Keratinocyte (primary cell): ENCODE results near the gene LPIN3. TPM values are rescaled to one million over a fixed set of nuclear protein-coding genes. Genes with fewer than 3 reads are reported as not detected.

Experiments used
- DNase-seq: peaks from one replicate; pipeline ENCODE4 v3.0.0-alpha.2; 2011; ENCODE audit warnings: low read depth, missing footprints, low spot score
- FAIRE-seq: peaks from 2 replicates; lab custom pipeline; 2011; peaks lifted over from hg19 to GRCh38; lab: Jason Lieb, UNC
- H2AFZ ChIP-seq: 2 replicates; pipeline ENCODE4 v1.6.0; 2012; ENCODE audit warnings: low read length, control low read depth, inconsistent platforms; ENCODE audit not compliant: control insufficient read depth
- H3K27ac ChIP-seq: 2 replicates; pipeline ENCODE4 v1.5.1; 2011; ENCODE audit warnings: low read length; ENCODE audit not compliant: control insufficient read depth, insufficient read depth
- H3K27me3 ChIP-seq: 3 replicates; pipeline ENCODE4 v1.6.0; 2011; ENCODE audit warnings: low read length; ENCODE audit not compliant: control insufficient read depth, insufficient read depth; ENCODE audit errors: extremely low read depth
- H3K36me3 ChIP-seq, 2 experiments: 2 replicates in 1 of 2; 3 replicates in 1 of 2; pipeline ENCODE4 v1.5.1; 2011; ENCODE audit warnings: low read length in 2 of 2, mild to moderate bottlenecking in 1 of 2; ENCODE audit not compliant: control insufficient read depth in 2 of 2, insufficient read depth in 2 of 2; ENCODE audit errors: extremely low read depth in 1 of 2
- H3K4me1 ChIP-seq: 3 replicates; pipeline ENCODE4 v1.5.1; 2011; ENCODE audit warnings: low read length; ENCODE audit not compliant: control insufficient read depth, insufficient read depth; ENCODE audit errors: extremely low read depth
- H3K4me2 ChIP-seq: 3 replicates; pipeline ENCODE4 v1.6.0; 2011; ENCODE audit warnings: low read depth, low read length; ENCODE audit not compliant: control insufficient read depth, insufficient read depth; ENCODE audit errors: extremely low read depth
- H3K4me3 ChIP-seq, 3 experiments: fragments of 200-600 bp in 1 of 3; sonication (generic) in 1 of 3; 2 replicates in 2 of 3; 3 replicates in 1 of 3; pipeline ENCODE4 v1.5.1; 2011 to 2016; ENCODE audit warnings: low read length in 3 of 3, mild to moderate bottlenecking in 3 of 3, control low read depth in 2 of 3, inconsistent platforms in 1 of 3, low read depth in 1 of 3, mixed read lengths in 1 of 3, mixed run types in 1 of 3, moderate library complexity in 1 of 3; ENCODE audit not compliant: control insufficient read depth in 2 of 3, insufficient read depth in 2 of 3; ENCODE audit errors: extremely low read depth in 1 of 3
- H3K79me2 ChIP-seq: 2 replicates; pipeline ENCODE4 v1.6.0; 2012; ENCODE audit warnings: low read length; ENCODE audit not compliant: control insufficient read depth, insufficient read depth
- H3K9ac ChIP-seq: 3 replicates; pipeline ENCODE4 v1.6.0; 2011; ENCODE audit warnings: low read length; ENCODE audit not compliant: control insufficient read depth, insufficient read depth; ENCODE audit errors: extremely low read depth
- H3K9me1 ChIP-seq: 3 replicates; pipeline ENCODE4 v1.6.0; 2011; ENCODE audit warnings: low read length; ENCODE audit not compliant: control insufficient read depth, insufficient read depth; ENCODE audit errors: extremely low read depth
- H3K9me3 ChIP-seq: 2 replicates; pipeline ENCODE4 v1.5.1; 2012; ENCODE audit warnings: low read depth, low read length; ENCODE audit not compliant: control insufficient read depth
- H4K20me1 ChIP-seq: 3 replicates; pipeline ENCODE4 v1.6.0; 2011; ENCODE audit warnings: low read length; ENCODE audit not compliant: control insufficient read depth, insufficient read depth; ENCODE audit errors: extremely low read depth
- EZH2 ChIP-seq: IDR thresholded peaks from one replicate; pipeline ENCODE4 v1.6.1; 2012; ENCODE audit warnings: inconsistent platforms, mild to moderate bottlenecking, low read length, moderate library complexity
- dilution Hi-C: fragments of 300-500 bp; cut with MboI; formaldehyde crosslinking; loops from one replicate; pipeline ENCODE4 v1.7.0; 2020; ENCODE audit warnings: low sequenced_read_pairs; ENCODE audit not compliant: extremely low pct_ligation_motif_present
- polyA plus RNA-seq, 5 experiments: library from polyadenylated mRNA; depleted of rRNA in 3 of 5; stranded (reverse) in 3 of 5; stranded (forward) in 1 of 5; unstranded in 1 of 5; fragments of >200 nt; gene quantifications; 1 replicate in 1 of 5; 2 replicates in 3 of 5; 3 replicates in 1 of 5; pipeline versions ENCODE4 v1.2.1 to v1.2.3, GENCODE V29; 2011 to 2012; ENCODE audit warnings: missing spikeins in 2 of 5, low read depth in 1 of 5, low replicate concordance in 1 of 5
- TF ChIP-seq, protein P1 (sequence below), 3 experiments: IDR thresholded peaks in 1 of 3; conservative IDR thresholded peaks in 1 of 3; optimal IDR thresholded peaks in 1 of 3; 2 replicates in 2 of 3; 3 replicates in 1 of 3; pipeline versions ENCODE3 to v1.5.1; 2011; ENCODE audit warnings: low read length in 3 of 3, mild to moderate bottlenecking in 3 of 3, moderate library complexity in 2 of 3, control low read depth in 1 of 3, inconsistent platforms in 1 of 3; ENCODE audit not compliant: insufficient read depth in 2 of 3; ENCODE audit errors: extremely low read depth in 1 of 3

Gene LPIN3
- polyA plus RNA-seq, 1 donor (not counting 4 experiments of a cell fraction or from before 2014, with no cell fraction given), result 15.6 TPM

DNA sequence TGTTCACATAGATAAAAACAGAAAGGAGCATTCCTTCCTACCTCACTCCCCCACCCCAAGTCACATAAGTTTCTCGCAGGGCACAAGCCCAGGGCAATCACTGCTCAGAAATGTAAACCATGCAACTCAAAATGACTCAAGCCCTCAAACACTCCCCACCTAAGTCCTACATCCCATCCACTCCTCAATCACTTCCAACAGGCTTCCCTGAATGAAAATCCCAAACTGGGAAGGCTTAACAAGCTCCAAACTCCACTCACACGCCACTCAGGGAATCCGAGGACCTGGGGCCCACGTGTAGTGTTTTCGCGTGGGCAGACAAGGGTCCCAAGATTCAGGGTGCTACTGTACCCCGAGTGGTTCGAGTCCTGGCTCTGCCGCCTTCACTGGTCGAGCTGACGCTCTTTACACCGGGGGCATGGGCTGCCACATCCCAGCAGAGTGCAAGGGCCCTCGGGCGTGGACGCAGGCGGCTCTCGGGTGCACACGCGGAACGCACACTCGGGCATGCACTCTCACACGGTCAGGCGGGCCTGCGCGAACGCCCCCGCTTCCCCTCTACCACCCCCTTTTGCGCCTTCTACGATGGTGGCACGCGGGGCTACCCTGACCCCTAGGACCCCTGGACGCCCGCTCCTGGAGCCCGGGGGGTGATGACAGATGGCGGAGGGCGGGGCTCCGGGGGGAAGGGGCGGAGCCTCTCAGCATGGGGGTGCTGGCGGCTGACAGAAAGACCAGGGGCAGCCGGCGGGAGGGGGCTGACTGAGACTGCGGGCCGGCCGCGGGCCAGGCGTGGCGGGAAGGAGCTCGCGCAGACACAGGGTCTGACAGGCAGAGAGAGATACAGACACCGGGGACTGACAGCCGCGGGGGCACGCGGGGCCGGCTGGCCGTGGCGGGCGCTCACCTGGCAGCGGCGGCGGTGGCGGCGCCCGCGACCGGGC lies 23.7 kb upstream of the LPIN3 start:
- Histone ChIP-seq H3K4me1 (peaks cover 15% of the 10 kb centered on the region), H4K20me1 (no peaks in the 10 kb centered on the region), H3K27me3 (no peaks in the 10 kb centered on the region), H2AFZ (peak overlapping the region; percentile 82), H3K9me3 (no peaks in the 10 kb centered on the region), H3K79me2 (peaks cover 40% of the 10 kb centered on the region), H3K9ac (peak overlapping the region; percentile 88), H3K9me1 (no peaks in the 10 kb centered on the region), H3K36me3 (no peaks in the 10 kb centered on the region), H3K4me3 (peak overlapping the region; percentile 64 to 82 (median 81)), H3K4me2 (peak overlapping the region; percentile 87), H3K27ac (peak overlapping the region; percentile 78)
- no peak for TF ChIP-seq EZH2
- TF ChIP-seq, protein P1, sequence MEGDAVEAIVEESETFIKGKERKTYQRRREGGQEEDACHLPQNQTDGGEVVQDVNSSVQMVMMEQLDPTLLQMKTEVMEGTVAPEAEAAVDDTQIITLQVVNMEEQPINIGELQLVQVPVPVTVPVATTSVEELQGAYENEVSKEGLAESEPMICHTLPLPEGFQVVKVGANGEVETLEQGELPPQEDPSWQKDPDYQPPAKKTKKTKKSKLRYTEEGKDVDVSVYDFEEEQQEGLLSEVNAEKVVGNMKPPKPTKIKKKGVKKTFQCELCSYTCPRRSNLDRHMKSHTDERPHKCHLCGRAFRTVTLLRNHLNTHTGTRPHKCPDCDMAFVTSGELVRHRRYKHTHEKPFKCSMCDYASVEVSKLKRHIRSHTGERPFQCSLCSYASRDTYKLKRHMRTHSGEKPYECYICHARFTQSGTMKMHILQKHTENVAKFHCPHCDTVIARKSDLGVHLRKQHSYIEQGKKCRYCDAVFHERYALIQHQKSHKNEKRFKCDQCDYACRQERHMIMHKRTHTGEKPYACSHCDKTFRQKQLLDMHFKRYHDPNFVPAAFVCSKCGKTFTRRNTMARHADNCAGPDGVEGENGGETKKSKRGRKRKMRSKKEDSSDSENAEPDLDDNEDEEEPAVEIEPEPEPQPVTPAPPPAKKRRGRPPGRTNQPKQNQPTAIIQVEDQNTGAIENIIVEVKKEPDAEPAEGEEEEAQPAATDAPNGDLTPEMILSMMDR (optimal IDR thresholded peaks at IDR 0.05 in 1 of 3, IDR thresholded peaks at IDR 0.05 in 1 of 3, conservative IDR thresholded peaks at IDR 0.05 in 1 of 3; ENCODE audit: extremely low read depth in 1 of 3, insufficient read depth in 2 of 3, low read length in 3 of 3), result no peak
- DNase-seq (no peak), FAIRE-seq (peak; percentile 78)
- dilution Hi-C loops, result no loop called here

DNA sequence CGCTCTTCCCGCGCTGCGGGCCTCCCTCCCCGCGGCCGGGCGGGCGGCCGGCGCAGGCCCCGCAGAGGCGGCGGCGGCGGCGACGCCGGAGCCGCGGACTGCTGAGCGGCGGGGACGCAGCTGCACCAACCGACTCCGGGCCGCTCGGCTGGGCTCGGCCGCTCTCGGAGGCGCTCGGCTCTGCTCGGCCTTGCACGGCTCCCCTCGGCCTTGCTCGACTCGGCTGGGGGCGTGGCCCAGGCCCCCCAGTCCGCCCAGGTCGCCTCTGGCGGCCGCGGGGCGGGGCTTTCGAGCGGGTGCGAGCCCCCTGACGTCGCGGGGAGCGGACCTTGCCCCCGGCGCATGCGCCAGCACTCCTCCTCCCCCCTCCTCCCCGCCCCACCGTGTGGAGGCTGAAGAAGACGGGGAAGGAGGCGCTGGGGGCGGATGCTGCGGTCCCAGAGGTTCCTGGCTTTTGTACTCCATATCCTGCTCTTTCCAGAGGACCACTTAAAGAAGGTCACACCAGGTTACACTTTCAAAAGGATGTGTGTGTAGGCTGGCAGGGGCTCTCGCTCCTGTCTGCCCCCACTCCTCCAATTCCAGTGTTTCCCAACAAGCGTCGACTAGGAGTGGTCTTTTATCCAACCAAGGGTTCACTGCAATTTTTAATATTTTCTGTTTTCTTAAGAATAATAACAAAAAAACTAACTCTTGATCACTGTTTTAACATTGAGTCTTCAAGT lies 22.9 kb upstream of the LPIN3 start, which contains the start of gene ZHX3:
TSS of gene ZHX3 (minus strand) at position 186 of the 725 bp plus-strand sequence. CDS start 112,815 bp downstream, outside the sequence.
- peak within 1 kb of the TSS; percentile 64 to 82 (median 81) for H3K4me3 ChIP-seq
- H3K9me1 ChIP-seq, result no peaks in the 10 kb centered on the region
- H3K36me3 ChIP-seq, result no peaks in the 10 kb centered on the region
- TF ChIP-seq EZH2, result no peak
- TF ChIP-seq, protein P1 (optimal IDR thresholded peaks at IDR 0.05 in 1 of 3, IDR thresholded peaks at IDR 0.05 in 1 of 3, conservative IDR thresholded peaks at IDR 0.05 in 1 of 3; ENCODE audit: extremely low read depth in 1 of 3, insufficient read depth in 2 of 3, low read length in 3 of 3), result no peak
- dilution Hi-C loops, result no loop called here
- peak within 1 kb of the TSS; percentile 87 for H3K4me2 ChIP-seq
- DNase-seq (no peak), FAIRE-seq (no peak)
- H3K79me2 ChIP-seq, result peaks cover 32% of the 10 kb centered on the region
- H3K4me1 ChIP-seq, result peaks cover 15% of the 10 kb centered on the region
- no peaks in the 10 kb centered on the region for H4K20me1 ChIP-seq
- no peaks in the 10 kb centered on the region for H3K9me3 ChIP-seq
- H2AFZ ChIP-seq, result peak within 1 kb of the TSS; percentile 82
- H3K27me3 ChIP-seq, result no peaks in the 10 kb centered on the region
- peak within 1 kb of the TSS; percentile 88 for H3K9ac ChIP-seq
- H3K27ac ChIP-seq, result peak within 1 kb of the TSS; percentile 78
